Mesenchymal stem cell (in vitro differentiated cells and primary cell): ENCODE measurements around the gene OR5I1. TPM values are rescaled to one million over a fixed set of nuclear protein-coding genes. Genes with fewer than 3 reads are reported as not detected.

Experiments
- DNase-seq: peaks from one replicate; pipeline ENCODE4 v3.0.0-alpha.2; 2013
- H2AFZ ChIP-seq: one replicate; pipeline ENCODE4 v1.6.1; 2013; ENCODE audit warnings: low read depth, mild to moderate bottlenecking, control low read depth, inconsistent platforms, low read length, moderate library complexity
- H2AK5ac ChIP-seq: 2 replicates; pipeline ENCODE4 v1.6.1; 2013; ENCODE audit warnings: low read length, moderate library complexity, mild to moderate bottlenecking, inconsistent platforms; ENCODE audit not compliant: severe bottlenecking
- H2BK120ac ChIP-seq: one replicate; pipeline ENCODE4 v1.6.1; 2013; ENCODE audit warnings: low read depth, mild to moderate bottlenecking, inconsistent platforms, low read length, moderate library complexity
- H2BK12ac ChIP-seq, 2 experiments: one replicate each; pipeline ENCODE4 v1.6.1; 2013; ENCODE audit warnings: inconsistent platforms in 2 of 2, low read length in 2 of 2, mild to moderate bottlenecking in 2 of 2, moderate library complexity in 2 of 2, control low read depth in 1 of 2
- H2BK15ac ChIP-seq: one replicate; pipeline ENCODE4 v1.6.1; 2013; ENCODE audit warnings: mild to moderate bottlenecking, low read depth, inconsistent platforms; ENCODE audit not compliant: poor library complexity, severe bottlenecking
- H2BK5ac ChIP-seq: 2 replicates; pipeline ENCODE4 v1.6.1; 2013; ENCODE audit warnings: low read depth, mild to moderate bottlenecking, low read length, control low read depth, inconsistent platforms; ENCODE audit not compliant: poor library complexity, severe bottlenecking
- H3K14ac ChIP-seq, 2 experiments: one replicate each; pipeline ENCODE4 v1.6.1; 2013; ENCODE audit warnings: inconsistent platforms in 2 of 2, low read length in 2 of 2, control low read depth in 1 of 2, mild to moderate bottlenecking in 1 of 2, moderate library complexity in 1 of 2
- H3K18ac ChIP-seq, 2 experiments: one replicate each; pipeline ENCODE4 v1.6.1; 2013; ENCODE audit warnings: inconsistent platforms in 2 of 2, low read length in 2 of 2, control low read depth in 1 of 2, low read depth in 1 of 2, mild to moderate bottlenecking in 1 of 2
- H3K23ac ChIP-seq, 2 experiments: one replicate each; pipeline ENCODE4 v1.6.1; 2013; ENCODE audit warnings: inconsistent platforms in 2 of 2, low read length in 2 of 2, mild to moderate bottlenecking in 2 of 2, moderate library complexity in 2 of 2, control low read depth in 1 of 2
- H3K27ac ChIP-seq: 2 replicates; pipeline ENCODE4 v1.5.1; 2013; ENCODE audit warnings: mild to moderate bottlenecking, moderate library complexity, low read length, control low read depth, inconsistent platforms; ENCODE audit not compliant: poor library complexity, severe bottlenecking
- H3K27me3 ChIP-seq, 2 experiments: 2 replicates each; pipeline versions ENCODE4 v1.6.1 to v1.7.0; 2013; ENCODE audit warnings: low read length in 2 of 2, mild to moderate bottlenecking in 2 of 2, moderate library complexity in 2 of 2, control low read depth in 1 of 2, inconsistent platforms in 1 of 2; ENCODE audit not compliant: control insufficient read depth in 1 of 2, insufficient read depth in 1 of 2
- H3K36me3 ChIP-seq, 2 experiments: 2 replicates each; pipeline versions ENCODE4 v1.6.1 to v1.7.0; 2013; ENCODE audit warnings: low read length in 2 of 2, control low read depth in 1 of 2, inconsistent platforms in 1 of 2, low read depth in 1 of 2, mild to moderate bottlenecking in 1 of 2; ENCODE audit not compliant: insufficient read depth in 2 of 2, control insufficient read depth in 1 of 2
- H3K4ac ChIP-seq, 2 experiments: one replicate each; pipeline ENCODE4 v1.6.1; 2013; ENCODE audit warnings: inconsistent platforms in 2 of 2, low read length in 2 of 2, mild to moderate bottlenecking in 2 of 2, moderate library complexity in 2 of 2, control low read depth in 1 of 2, low read depth in 1 of 2
- H3K4me1 ChIP-seq: 2 replicates; pipeline ENCODE4 v1.6.1; 2013; ENCODE audit warnings: low read depth, low read length, control low read depth; ENCODE audit not compliant: control insufficient read depth, insufficient read depth
- H3K4me2 ChIP-seq: 2 replicates; pipeline ENCODE4 v1.6.1; 2013; ENCODE audit warnings: low read length, mild to moderate bottlenecking, inconsistent platforms; ENCODE audit not compliant: poor library complexity, severe bottlenecking
- H3K4me3 ChIP-seq, 2 experiments: 2 replicates each; pipeline versions ENCODE4 v1.5.1 to v1.7.0; 2013; ENCODE audit warnings: low read length in 2 of 2, mild to moderate bottlenecking in 2 of 2, control low read depth in 1 of 2, low read depth in 1 of 2; ENCODE audit not compliant: insufficient read depth in 1 of 2
- H3K79me1 ChIP-seq: replicated peaks from 2 replicates; pipeline ENCODE4 v1.6.1; 2013; ENCODE audit warnings: mild to moderate bottlenecking, control low read depth, low read length, inconsistent platforms; ENCODE audit not compliant: poor library complexity, severe bottlenecking
- H3K9ac ChIP-seq: 2 replicates; pipeline ENCODE4 v1.7.0; 2013; ENCODE audit warnings: mild to moderate bottlenecking, low read length, moderate library complexity
- H3K9me3 ChIP-seq: 2 replicates; pipeline ENCODE4 v1.7.0; 2013; ENCODE audit warnings: mild to moderate bottlenecking, low read length; ENCODE audit not compliant: control insufficient read depth
- H4K8ac ChIP-seq: one replicate; pipeline ENCODE4 v1.6.1; 2013; ENCODE audit warnings: inconsistent platforms, mild to moderate bottlenecking, low read length, moderate library complexity
- H4K91ac ChIP-seq: one replicate; pipeline ENCODE4 v1.6.1; 2013; ENCODE audit warnings: mild to moderate bottlenecking, low read length, inconsistent platforms
- WGBS: methylation state at CpG from one replicate; pipeline ENCODE4 v1.1.7; 2013; ENCODE audit warnings: mixed read lengths; 5-methylcytosine and 5-hydroxymethylcytosine counted together
- polyA plus RNA-seq, 2 experiments: library from polyadenylated mRNA; stranded (reverse); fragments of 200-250 nt; gene quantifications; one replicate each; pipeline ENCODE4 v1.2.3, GENCODE V29; 2013

Gene OR5I1
- not detected for polyA plus RNA-seq (2013, experiment 1 of 2)
- polyA plus RNA-seq (2013, experiment 2 of 2): not detected

DNA sequence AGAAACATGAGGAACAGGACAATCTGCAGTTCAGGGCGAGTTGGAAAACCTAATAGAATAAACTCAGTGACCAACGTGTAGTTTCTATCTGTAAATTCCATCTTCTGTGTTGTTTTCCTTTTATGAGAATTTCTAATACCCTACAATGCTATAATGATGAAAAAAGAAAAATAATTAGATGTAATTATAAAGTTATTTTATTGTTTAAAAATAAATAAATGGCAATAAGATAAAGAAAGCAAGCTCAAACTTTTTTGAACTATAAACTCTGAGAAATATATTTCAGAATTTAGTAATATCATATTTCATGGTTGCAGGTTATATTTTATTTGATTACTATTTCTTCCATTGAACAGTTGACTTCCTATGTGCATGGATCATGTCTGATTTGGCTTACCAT lies at the start of gene OR5I1:
TSS of gene OR5I1 (minus strand) at position 101 of the 400 bp plus-strand sequence. CDS start at position 101, 0 bp downstream.
- Histone ChIP-seq H2BK120ac (no peak within 1 kb of the TSS), H3K9ac (no peak within 1 kb of the TSS), H3K4me2 (no peak within 1 kb of the TSS)

DNA sequence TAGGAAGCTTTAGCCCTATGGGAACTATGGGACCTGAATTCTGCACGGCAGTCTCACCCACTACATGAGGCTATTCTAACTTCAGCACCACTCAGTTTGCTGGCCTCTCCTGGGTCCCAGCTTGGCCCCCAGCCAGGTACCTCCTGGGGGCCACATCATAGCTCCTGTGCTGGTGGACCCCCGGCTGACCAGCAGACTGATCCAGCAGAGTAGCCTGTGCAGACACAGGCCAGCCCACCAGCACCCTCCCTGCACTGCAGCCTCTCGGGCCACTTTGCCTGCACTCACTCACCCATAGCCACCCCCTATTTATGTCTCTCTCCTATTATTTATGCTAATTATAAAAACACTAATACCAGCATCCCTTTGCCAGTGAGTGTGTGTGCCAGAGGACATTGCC lies 34.7 kb upstream of the OR5I1 start:
- H2BK15ac ChIP-seq: no peak overlapping the region
- no peak overlapping the region for H3K4me2 ChIP-seq
- no peak overlapping the region for H3K4ac ChIP-seq
- no peak overlapping the region for H3K4me3 ChIP-seq
- H3K23ac ChIP-seq: no peak overlapping the region
- 77% methylated on average over 3 of the region's 3 CpGs for WGBS
- H3K9me3 ChIP-seq: no peaks in the 10 kb centered on the region
- H3K14ac ChIP-seq: no peak overlapping the region
- H2BK5ac ChIP-seq: no peak overlapping the region
- H3K4me1 ChIP-seq: no peaks in the 10 kb centered on the region
- H4K91ac ChIP-seq: no peak overlapping the region
- H2AK5ac ChIP-seq: no peak overlapping the region
- H3K18ac ChIP-seq: no peak overlapping the region
- H3K9ac ChIP-seq: no peak overlapping the region
- no peak overlapping the region for H3K27ac ChIP-seq
- no peaks in the 10 kb centered on the region for H3K27me3 ChIP-seq
- H4K8ac ChIP-seq: no peak overlapping the region
- no peak overlapping the region for H2AFZ ChIP-seq
- no peaks in the 10 kb centered on the region for H3K79me1 ChIP-seq
- H2BK120ac ChIP-seq: no peak overlapping the region
- H2BK12ac ChIP-seq: no peak overlapping the region
- H3K36me3 ChIP-seq: no peaks in the 10 kb centered on the region
- DNase-seq: no peak

More for the DNA sequence above, at the start of gene OR5I1:
- DNase-seq: no peak
- Histone ChIP-seq H2BK12ac (no peak within 1 kb of the TSS), H2BK15ac (no peak within 1 kb of the TSS), H3K27ac (no peak within 1 kb of the TSS), H3K27me3 (no peaks in the 10 kb centered on the region), H2AFZ (no peak within 1 kb of the TSS), H3K4me1 (no peaks in the 10 kb centered on the region), H2AK5ac (no peak within 1 kb of the TSS), H3K18ac (no peak within 1 kb of the TSS), H3K23ac (no peak within 1 kb of the TSS), H4K8ac (no peak within 1 kb of the TSS), H3K14ac (no peak within 1 kb of the TSS), H2BK5ac (no peak within 1 kb of the TSS), H4K91ac (no peak within 1 kb of the TSS), H3K9me3 (no peaks in the 10 kb centered on the region), H3K36me3 (no peaks in the 10 kb centered on the region), H3K79me1 (no peaks in the 10 kb centered on the region), H3K4ac (no peak within 1 kb of the TSS), H3K4me3 (no peak within 1 kb of the TSS)
- no CpG with 5 or more reads among the region's 2 CpGs for WGBS

DNA sequence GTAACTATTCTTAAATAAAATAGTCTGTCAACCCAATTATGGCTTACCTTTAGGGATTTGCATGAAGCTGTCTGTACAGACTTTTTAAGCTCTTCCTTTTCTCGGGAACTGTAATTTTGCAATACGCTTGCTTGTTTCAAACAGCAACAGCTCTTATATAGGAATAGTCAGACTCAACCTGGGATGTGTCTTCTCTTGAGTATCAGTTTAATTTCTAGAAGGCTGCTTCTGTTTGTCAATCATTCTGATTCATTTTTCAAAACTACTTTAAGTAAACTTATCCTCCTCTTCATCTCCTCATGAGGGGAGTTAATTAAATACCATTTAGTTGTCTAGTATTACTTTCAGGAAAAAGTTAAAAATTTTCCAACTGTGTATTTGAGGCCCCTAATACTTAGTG lies 33.6 kb upstream of the OR5I1 start, which contains the start of gene OR10AG1:
TSS of gene OR10AG1 (minus strand) at position 101 of the 400 bp plus-strand sequence. CDS start at position 63, 38 bp downstream.
- H3K4me1 ChIP-seq: no peaks in the 10 kb centered on the region
- no peak within 1 kb of the TSS for H3K18ac ChIP-seq
- no peak within 1 kb of the TSS for H3K9ac ChIP-seq
- H2AK5ac ChIP-seq: no peak within 1 kb of the TSS
- H3K36me3 ChIP-seq: no peaks in the 10 kb centered on the region
- DNase-seq: no peak
- H3K27me3 ChIP-seq: no peaks in the 10 kb centered on the region
- no peak within 1 kb of the TSS for H2BK12ac ChIP-seq
- no peak within 1 kb of the TSS for H3K14ac ChIP-seq
- no CpG with 5 or more reads among the region's 2 CpGs for WGBS
- H3K4me2 ChIP-seq: no peak within 1 kb of the TSS
- H3K79me1 ChIP-seq: no peaks in the 10 kb centered on the region
- no peak within 1 kb of the TSS for H4K8ac ChIP-seq
- H4K91ac ChIP-seq: no peak within 1 kb of the TSS
- no peak within 1 kb of the TSS for H3K4ac ChIP-seq
- H3K27ac ChIP-seq: no peak within 1 kb of the TSS
- no peaks in the 10 kb centered on the region for H3K9me3 ChIP-seq
- H2BK120ac ChIP-seq: no peak within 1 kb of the TSS
- no peak within 1 kb of the TSS for H2BK15ac ChIP-seq
- no peak within 1 kb of the TSS for H3K4me3 ChIP-seq
- H2BK5ac ChIP-seq: no peak within 1 kb of the TSS
- no peak within 1 kb of the TSS for H3K23ac ChIP-seq
- no peak within 1 kb of the TSS for H2AFZ ChIP-seq

GRCh38 chr11:55967914-55968313 lies 31.7 kb upstream of the OR5I1 start:
- no peak overlapping the region for H3K18ac ChIP-seq
- H2BK5ac ChIP-seq: no peak overlapping the region

More at GRCh38 chr11:55967914-55968313, 31.7 kb upstream of the OR5I1 start:
- H3K36me3 ChIP-seq: no peaks in the 10 kb centered on the region
- H3K79me1 ChIP-seq: no peaks in the 10 kb centered on the region
- WGBS: 85% methylated on average over 5 of the region's 5 CpGs
- H3K23ac ChIP-seq: no peak overlapping the region
- H3K27ac ChIP-seq: no peak overlapping the region
- H3K9me3 ChIP-seq: no peaks in the 10 kb centered on the region
- H4K8ac ChIP-seq: no peak overlapping the region
- no peak overlapping the region for H2BK12ac ChIP-seq
- H2AFZ ChIP-seq: no peak overlapping the region
- H3K4ac ChIP-seq: no peak overlapping the region
- H3K4me1 ChIP-seq: no peaks in the 10 kb centered on the region
- DNase-seq: no peak
- no peak overlapping the region for H3K9ac ChIP-seq
- no peak overlapping the region for H3K14ac ChIP-seq
- H3K4me2 ChIP-seq: no peak overlapping the region
- no peak overlapping the region for H2AK5ac ChIP-seq
- H4K91ac ChIP-seq: no peak overlapping the region
- H3K27me3 ChIP-seq: no peaks in the 10 kb centered on the region
- H2BK15ac ChIP-seq: no peak overlapping the region
- H2BK120ac ChIP-seq: no peak overlapping the region
- H3K4me3 ChIP-seq: no peak overlapping the region
